ENCODE results near the gene RFTN1. TPM values are rescaled to one million over a fixed set of nuclear protein-coding genes. Genes with fewer than 3 reads are reported as not detected.

RFTN1 gene
- polyA plus RNA-seq, 3 donors: 17.4 to 28.0 (median 27.2) TPM

GRCh38 chr3:16366581-16366980, 146.9 kb downstream of the RFTN1 start:
- H3K4me1 Mint-ChIP-seq: no peaks in the 10 kb centered on the region
- no peak overlapping the region for H3K4me2 ChIP-seq (replicated peaks; ENCODE audit: extremely low read depth, low read length, poor library complexity, severe bottlenecking)

GRCh38 chr3:16365491-16366128, 147.9 kb downstream of the RFTN1 start:
- no peaks in the 10 kb centered on the region for H3K9me3 ChIP-seq (replicated peaks in 1 of 2; ENCODE audit: control insufficient read depth in 1 of 2, insufficient read depth in 1 of 2, low read length in 2 of 2)
- Mint-ChIP-seq H3K4me3 (no peak overlapping the region), H3K4me1 (no peaks in the 10 kb centered on the region), H3K9me3 (peaks cover 0 to 4% (median 2%) of the 10 kb centered on the region in 7 donors), H3K27ac (peak overlapping the region in 4 of 7 donors; percentile 18 to 74 (median 41)), H3K36me3 (peaks cover 65 to 70% of the 10 kb centered on the region in 2 donors), H3K27me3 (ENCODE audit: low read depth in 3 of 3) (no peaks in the 10 kb centered on the region)
- no peaks in the 10 kb centered on the region for H3K79me2 ChIP-seq (ENCODE audit: insufficient read depth, low read length)
- no peak for DNase-seq
- no peaks in the 10 kb centered on the region for H3K4me1 ChIP-seq (ENCODE audit: control insufficient read depth in 1 of 2, insufficient read depth in 2 of 2, low read length in 2 of 2)
- peaks cover 53 to 94% of the 10 kb centered on the region in 2 donors for H3K36me3 ChIP-seq (replicated peaks in 1 of 2; ENCODE audit: control insufficient read depth in 1 of 2, insufficient read depth in 2 of 2, low read length in 2 of 2)
- TF ChIP-seq CTCF (IDR thresholded peaks at IDR 0.05): no peak
- no peaks in the 10 kb centered on the region for H3K27me3 ChIP-seq (ENCODE audit: control insufficient read depth in 2 of 2, insufficient read depth in 2 of 2, low read length in 2 of 2)
- no peak overlapping the region for H3K9ac ChIP-seq (ENCODE audit: insufficient read depth, low read length, poor library complexity, severe bottlenecking)
- no peak overlapping the region for H3K4me2 ChIP-seq (replicated peaks; ENCODE audit: extremely low read depth, low read length, poor library complexity, severe bottlenecking)
- no peaks in the 10 kb centered on the region for H4K20me1 ChIP-seq (ENCODE audit: insufficient read depth, low read length)
- 71% methylated on average over 4 of the region's 6 CpGs for WGBS (ENCODE audit: insufficient coverage)
- no peak overlapping the region for H2AFZ ChIP-seq (ENCODE audit: insufficient read depth, low read depth, low read length, poor library complexity, severe bottlenecking)
- intact Hi-C loops (cut with micrococcal nuclease): no loop called here
- no peak overlapping the region for H3K4me3 ChIP-seq (replicated peaks in 1 of 3; ENCODE audit: low read depth in 2 of 3, low read length in 3 of 3)
- no peak overlapping the region for H3K27ac ChIP-seq (ENCODE audit: low read depth in 1 of 2, low read length in 2 of 2)

More at GRCh38 chr3:16366581-16366980, 146.9 kb downstream of the RFTN1 start:
- Histone ChIP-seq H3K9ac (ENCODE audit: insufficient read depth, low read length, poor library complexity, severe bottlenecking) (no peak overlapping the region), H3K36me3 (replicated peaks in 1 of 2; ENCODE audit: control insufficient read depth in 1 of 2, insufficient read depth in 2 of 2, low read length in 2 of 2) (peaks cover 49 to 87% of the 10 kb centered on the region in 2 donors), H3K27me3 (ENCODE audit: control insufficient read depth in 2 of 2, insufficient read depth in 2 of 2, low read length in 2 of 2) (no peaks in the 10 kb centered on the region), H3K79me2 (ENCODE audit: insufficient read depth, low read length) (no peaks in the 10 kb centered on the region), H4K20me1 (ENCODE audit: insufficient read depth, low read length) (no peaks in the 10 kb centered on the region), H3K4me3 (replicated peaks in 1 of 3; ENCODE audit: low read depth in 2 of 3, low read length in 3 of 3) (no peak overlapping the region), H3K9me3 (replicated peaks in 1 of 2; ENCODE audit: control insufficient read depth in 1 of 2, insufficient read depth in 1 of 2, low read length in 2 of 2) (no peaks in the 10 kb centered on the region), H2AFZ (ENCODE audit: insufficient read depth, low read depth, low read length, poor library complexity, severe bottlenecking) (no peak overlapping the region), H3K27ac (ENCODE audit: low read depth in 1 of 2, low read length in 2 of 2) (no peak overlapping the region), H3K4me1 (ENCODE audit: control insufficient read depth in 1 of 2, insufficient read depth in 2 of 2, low read length in 2 of 2) (no peaks in the 10 kb centered on the region)
- no peak overlapping the region for H3K27ac Mint-ChIP-seq
- no peaks in the 10 kb centered on the region for H3K27me3 Mint-ChIP-seq (ENCODE audit: low read depth in 3 of 3)
- H3K9me3 Mint-ChIP-seq: peaks cover 0 to 3% (median 0%) of the 10 kb centered on the region in 7 donors
- H3K4me3 Mint-ChIP-seq: no peak overlapping the region
- no peak for DNase-seq
- TF ChIP-seq CTCF (IDR thresholded peaks at IDR 0.05): no peak
- H3K36me3 Mint-ChIP-seq: peaks cover 58 to 71% of the 10 kb centered on the region in 2 donors
- intact Hi-C loops (cut with micrococcal nuclease): no loop called here
- 76% methylated on average over 3 of the region's 5 CpGs for WGBS (ENCODE audit: insufficient coverage)
